Motor neuron (in vitro differentiated cells): ENCODE data around the gene MEIOB. TPM values are rescaled to one million over a fixed set of nuclear protein-coding genes. Genes with fewer than 3 reads are reported as not detected.
A peak's percentile ranks its signal among the peaks of the same experiment; 100 is the strongest.

ENCODE experiments used
- ATAC-seq, 8 experiments: fragments of 200-7000 bp; cut with Tn5 transposase; replicated peaks in 6 of 8; 2 replicates each; pipeline ENCODE4 v1.8.0; 2021; ENCODE audit warnings: mild to moderate bottlenecking in 8 of 8, moderate library complexity in 8 of 8
- H3K27ac ChIP-seq, 2 donors: fragments of 250-450 bp; sonication (Bioruptor Pico); 2 replicates each; pipeline ENCODE4 v1.9.0; 2021; ENCODE audit warnings: antibody characterized with exemption in 2 of 2, mild to moderate bottlenecking in 2 of 2, moderate library complexity in 1 of 2
- H3K4me1 ChIP-seq, 2 donors: fragments of 250-450 bp; sonication (Bioruptor Pico); replicated peaks in 1 of 2; 2 replicates each; pipeline ENCODE4 v1.6.1; 2021; ENCODE audit warnings: antibody characterized with exemption in 2 of 2, mild to moderate bottlenecking in 2 of 2, moderate library complexity in 1 of 2
- H3K4me3 ChIP-seq, 5 donors: fragments of 250-450 bp; sonication (Bioruptor Pico); 2 replicates each; pipeline ENCODE4 v1.9.0; 2021; ENCODE audit warnings: antibody characterized with exemption in 5 of 5, mild to moderate bottlenecking in 5 of 5, moderate library complexity in 4 of 5
- WGBS, 10 experiments: fragments of 450-650 bp; shearing (Covaris generic); methylation state at CpG; one replicate each; pipeline ENCODE4 v1.0.0; 2022; 5-methylcytosine and 5-hydroxymethylcytosine counted together
- in situ Hi-C, 9 experiments: fragments of 400-800 bp; cut with MboI; loops; one replicate each; pipeline ENCODE4 v1.15.0; 2021; ENCODE audit warnings: low sequenced_read_pairs in 9 of 9, low pct_unique_long_range_greater_than_20kb in 2 of 9; ENCODE audit not compliant: unreplicated experiment in 9 of 9
- total RNA-seq, 8 experiments: library from RNA; unstranded; fragments of 300-600 nt; gene quantifications; 2 replicates each; pipeline versions ENCODE4 v1.2.3 to v1.2.4, GENCODE V29; 2022

MEIOB gene
- total RNA-seq, 8 experiments from 2014 or later, result 0.05 to 2.8 (median 0.78) TPM; not detected in 1

DNA sequence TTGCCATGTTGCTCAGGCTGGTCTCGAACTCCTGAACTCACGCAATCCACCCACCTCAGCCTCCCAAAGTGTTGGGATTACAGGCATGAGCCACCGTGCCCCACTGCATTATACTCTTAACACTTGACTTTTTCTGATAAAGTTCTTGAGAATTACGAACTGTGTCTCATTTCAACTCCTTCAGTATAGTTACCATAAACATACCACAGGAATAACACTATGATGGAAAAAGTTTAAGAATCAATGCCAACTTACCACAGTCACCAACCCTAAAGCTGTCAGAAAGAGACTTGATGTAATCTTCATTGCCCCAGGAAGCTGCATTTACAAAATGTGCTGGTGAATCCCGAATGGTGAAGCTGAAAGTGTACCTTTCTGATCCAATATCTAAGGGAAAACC is 10.2 kb downstream of the MEIOB start:
- WGBS, 10 experiments, result 42 to 94% (median 69%) methylated on average over 2 to 5 of the region's 5 CpGs; no CpG with 5 or more reads in 1 of the 10 experiments
- H3K4me1 ChIP-seq, result no peaks in the 10 kb centered on the region
- H3K4me3 ChIP-seq, result no peak overlapping the region
- ATAC-seq, result no peak
- in situ Hi-C loops, result loop anchor here in 1 of 9 experiments (10.0 kb wide), 1 partner anchor 63 kb away; no protein-coding TSS in a partner anchor
- no peak overlapping the region for H3K27ac ChIP-seq

DNA sequence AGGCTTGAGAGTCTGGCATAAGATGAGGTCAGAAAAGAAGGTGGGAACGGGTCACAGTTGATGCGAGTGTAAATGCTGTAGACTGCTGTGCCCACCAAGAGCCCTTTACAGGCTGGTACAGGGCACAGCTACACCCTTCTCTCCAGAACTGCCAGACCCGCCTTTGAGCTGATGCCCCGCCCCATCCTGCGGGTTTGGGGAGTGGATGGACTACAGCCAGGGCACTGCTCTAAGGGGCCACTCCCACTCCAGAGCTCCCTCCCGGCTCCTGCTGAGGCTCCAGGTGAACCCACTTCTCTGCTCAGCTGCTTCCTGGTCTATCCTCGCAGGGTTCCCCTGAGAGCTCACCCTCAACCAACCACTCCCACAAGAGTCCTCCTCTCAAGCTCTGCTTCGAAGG is 12.3 kb downstream of the MEIOB start:
- WGBS, 10 experiments, result 17 to 100% (median 57%) methylated on average over 1 to 5 of the region's 8 CpGs; no CpG with 5 or more reads in 2 of the 10 experiments
- H3K4me1 ChIP-seq, result no peaks in the 10 kb centered on the region
- H3K27ac ChIP-seq, result no peak overlapping the region
- in situ Hi-C loops, result loop anchor here in 1 of 9 experiments (10.0 kb wide), 1 partner anchor 65 kb away; no protein-coding TSS in a partner anchor
- no peak overlapping the region for H3K4me3 ChIP-seq
- no peak for ATAC-seq

DNA sequence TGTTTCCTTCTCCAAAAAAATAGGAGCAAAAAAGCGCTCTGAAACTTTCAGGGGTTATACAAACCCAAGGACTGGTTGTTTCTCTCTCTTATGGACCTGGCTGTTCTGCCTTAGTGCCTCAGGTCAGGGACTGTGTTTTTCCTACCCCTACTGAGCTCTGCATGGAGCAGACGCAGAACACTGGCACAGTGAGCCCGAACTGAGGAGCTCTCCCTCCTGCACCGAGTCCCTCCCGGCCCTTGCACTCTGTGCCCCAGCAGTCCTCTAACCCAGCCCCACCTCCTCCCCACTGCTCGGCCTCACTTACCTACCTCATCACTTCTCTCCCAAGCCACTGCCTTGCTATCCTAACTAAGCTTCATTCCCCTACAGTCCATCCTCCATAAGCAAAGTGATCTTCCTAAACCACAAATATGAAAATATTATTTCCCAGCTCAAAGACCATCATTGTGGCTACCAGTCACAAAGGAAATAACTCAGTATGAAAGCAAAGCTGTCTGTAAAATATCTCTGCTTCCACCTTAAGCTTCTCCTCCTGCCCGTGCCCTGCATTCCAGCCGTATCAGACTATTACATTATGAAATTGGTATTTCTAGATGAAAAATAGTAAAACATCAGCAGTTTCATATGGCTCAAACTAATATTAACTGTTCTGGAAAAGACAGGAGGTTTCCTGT is 13.6 kb downstream of the MEIOB start:
- 0 to 61% (median 44%) methylated on average over 1 to 5 of the region's 8 CpGs; no CpG with 5 or more reads in 3 of the 10 experiments for WGBS, 10 experiments
- in situ Hi-C loops, result no loop called here

DNA sequence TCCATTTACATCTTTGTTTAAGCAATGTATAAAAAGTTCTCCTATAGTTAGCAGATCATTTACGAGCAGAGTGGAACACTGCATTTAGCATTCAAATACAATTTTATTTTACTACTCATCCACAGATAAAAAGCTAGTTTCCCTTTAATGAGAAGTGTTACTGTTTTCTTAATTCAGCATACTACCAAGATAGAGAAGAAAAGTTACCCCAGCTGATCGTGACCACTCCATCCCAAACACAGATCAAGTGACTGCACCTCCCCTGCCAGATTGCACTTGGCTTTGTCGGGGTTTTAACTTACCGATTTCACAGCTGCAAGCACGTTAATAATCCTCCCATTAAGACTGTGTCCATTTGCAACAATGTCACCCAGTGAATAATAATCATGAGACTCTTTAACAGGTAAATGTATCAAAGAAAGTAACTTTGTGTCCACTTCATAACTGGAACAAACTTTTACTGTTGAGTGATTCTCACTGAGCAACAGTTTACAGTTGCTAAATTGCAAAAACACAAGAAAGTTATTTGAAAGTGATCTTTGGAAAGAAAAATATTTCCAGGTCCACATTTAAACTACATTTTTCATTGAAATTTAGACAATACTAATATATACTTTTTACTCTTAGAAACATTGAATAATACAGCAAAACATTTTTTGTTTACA is 14.4 kb downstream of the MEIOB start:
- ATAC-seq, result no peak
- Histone ChIP-seq H3K4me1 (no peaks in the 10 kb centered on the region), H3K27ac (no peak overlapping the region), H3K4me3 (no peak overlapping the region)
- 16 to 80% (median 41%) methylated on average over 1 to 5 of the region's 5 CpGs; no CpG with 5 or more reads in 1 of the 10 experiments for WGBS, 10 experiments
- in situ Hi-C loops, result no loop called here

More for the DNA sequence above, 13.6 kb downstream of the MEIOB start:
- ATAC-seq, result no peak
- no peak overlapping the region for H3K4me3 ChIP-seq
- H3K27ac ChIP-seq, result no peak overlapping the region
- no peaks in the 10 kb centered on the region for H3K4me1 ChIP-seq

DNA sequence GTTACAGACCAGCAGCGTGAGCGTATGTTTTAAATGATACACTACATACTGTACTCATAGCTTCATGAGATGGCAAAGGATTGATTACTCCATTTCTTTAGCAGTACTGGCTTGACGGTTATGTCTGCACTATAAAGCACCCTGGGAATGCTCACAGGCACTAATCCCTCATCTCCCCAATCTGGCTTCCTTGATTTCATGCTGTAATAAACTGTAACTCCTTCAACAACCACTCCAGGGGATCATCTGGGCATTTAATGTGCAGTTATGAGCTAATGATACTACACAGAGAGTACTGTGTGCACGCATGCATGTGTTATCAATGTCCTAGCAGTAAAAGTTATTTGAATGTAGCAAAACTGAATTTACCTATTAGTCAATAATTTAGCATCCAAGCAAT is 20.2 kb downstream of the MEIOB start:
- H3K27ac ChIP-seq, result no peak overlapping the region
- H3K4me1 ChIP-seq, result no peaks in the 10 kb centered on the region
- no peak overlapping the region for H3K4me3 ChIP-seq
- no peak for ATAC-seq
- WGBS, 10 experiments, result 25 to 100% (median 69%) methylated on average over 1 to 4 of the region's 4 CpGs
- in situ Hi-C loops, result no loop called here

DNA sequence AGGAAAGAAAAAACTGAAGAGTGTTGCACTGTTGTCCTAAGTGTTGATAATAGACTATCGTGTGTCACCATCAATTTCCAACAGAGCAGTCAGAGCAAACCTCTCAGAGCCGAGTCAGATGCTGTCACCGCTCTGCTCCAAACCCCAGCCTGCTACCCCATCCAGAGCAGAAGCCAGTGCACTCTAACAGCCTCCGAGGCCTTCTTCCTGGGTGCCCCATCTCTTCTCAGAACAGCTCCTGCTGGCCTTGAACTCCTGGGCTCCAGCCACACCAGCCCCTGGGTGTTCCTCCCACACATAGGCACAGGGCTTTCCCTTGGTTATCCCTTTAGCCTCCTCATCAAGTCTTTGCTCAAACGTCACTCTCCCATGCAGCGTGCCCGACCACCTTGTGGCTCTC is 21.0 kb downstream of the MEIOB start:
- in situ Hi-C loops, result no loop called here
- Histone ChIP-seq H3K4me3 (no peak overlapping the region), H3K4me1 (no peaks in the 10 kb centered on the region), H3K27ac (no peak overlapping the region)
- WGBS, 10 experiments, result 37 to 92% (median 74%) methylated on average over 1 to 6 of the region's 7 CpGs; no CpG with 5 or more reads in 1 of the 10 experiments
- no peak for ATAC-seq

DNA sequence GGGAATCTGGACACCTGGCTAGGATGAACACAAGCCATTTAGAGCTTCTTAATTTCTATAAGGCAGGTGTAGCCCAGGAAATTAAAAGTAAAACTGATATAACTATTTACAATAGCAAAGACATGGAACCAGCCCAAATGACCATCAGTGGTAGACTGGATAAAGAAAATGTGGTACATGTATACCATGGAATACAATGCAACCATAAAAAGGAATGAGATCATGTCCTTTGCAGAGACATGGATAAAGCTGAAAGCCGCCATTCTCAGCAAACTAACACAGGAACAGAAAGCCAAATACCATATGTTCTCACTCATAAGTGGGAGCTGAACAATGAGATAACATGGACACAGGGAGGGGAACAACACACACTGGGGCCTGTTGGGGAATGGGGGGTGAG is 25.5 kb downstream of the MEIOB start:
- WGBS, 10 experiments, result 0 to 100% (median 42%) methylated on average over 1 of the region's 1 CpG; no CpG with 5 or more reads in 5 of the 10 experiments
- H3K4me3 ChIP-seq, result no peak overlapping the region
- ATAC-seq, result no peak
- H3K27ac ChIP-seq, result no peak overlapping the region
- H3K4me1 ChIP-seq, result no peaks in the 10 kb centered on the region
- in situ Hi-C loops, result no loop called here

GRCh38 chr16:1845985-1846384 is 26.0 kb downstream of the MEIOB start:
- Histone ChIP-seq H3K4me1 (no peaks in the 10 kb centered on the region), H3K27ac (no peak overlapping the region), H3K4me3 (no peak overlapping the region)
- WGBS, 10 experiments, result 0 to 60% (median 33%) methylated on average over 1 to 4 of the region's 4 CpGs; no CpG with 5 or more reads in 3 of the 10 experiments
- peak in 2 of 8 experiments; percentile 31 to 41 for ATAC-seq
- in situ Hi-C loops, result no loop called here

DNA sequence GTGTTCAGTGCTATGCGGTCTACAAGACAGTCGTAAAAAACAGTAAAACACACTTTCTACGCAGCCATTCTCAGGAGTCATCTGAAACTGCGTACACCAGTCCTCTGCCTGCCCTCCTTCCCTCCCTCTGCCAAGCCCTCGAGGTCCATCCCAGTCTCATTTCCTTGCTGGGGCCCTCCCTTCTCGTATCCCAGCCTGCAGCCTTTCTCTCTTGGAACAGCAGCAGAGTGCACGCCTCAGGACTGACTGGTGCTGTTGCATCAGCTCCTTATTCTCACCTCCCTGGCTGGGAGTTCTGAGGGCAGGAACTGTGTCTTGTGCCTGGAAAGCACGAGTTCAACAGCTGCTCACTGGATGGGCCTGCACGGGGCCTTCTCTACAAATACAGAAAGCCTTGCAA is 32.4 kb downstream of the MEIOB start:
- Histone ChIP-seq H3K4me3 (no peak overlapping the region), H3K27ac (no peak overlapping the region), H3K4me1 (peaks cover 0 to 6% of the 10 kb centered on the region in 2 donors)
- peak; percentile 88 to 99 (median 96) for ATAC-seq
- in situ Hi-C loops, result no loop called here
- 5 to 81% (median 50%) methylated on average over 1 to 9 of the region's 9 CpGs for WGBS, 10 experiments

- ATAC-seq, result no peak
- in situ Hi-C loops, result no loop called here
- 42 to 100% (median 83%) methylated on average over 3 to 5 of the region's 5 CpGs for WGBS, 10 experiments
These were observed 37.9 kb downstream of the MEIOB start for GRCh38 chr16:1834096-1834495.

DNA sequence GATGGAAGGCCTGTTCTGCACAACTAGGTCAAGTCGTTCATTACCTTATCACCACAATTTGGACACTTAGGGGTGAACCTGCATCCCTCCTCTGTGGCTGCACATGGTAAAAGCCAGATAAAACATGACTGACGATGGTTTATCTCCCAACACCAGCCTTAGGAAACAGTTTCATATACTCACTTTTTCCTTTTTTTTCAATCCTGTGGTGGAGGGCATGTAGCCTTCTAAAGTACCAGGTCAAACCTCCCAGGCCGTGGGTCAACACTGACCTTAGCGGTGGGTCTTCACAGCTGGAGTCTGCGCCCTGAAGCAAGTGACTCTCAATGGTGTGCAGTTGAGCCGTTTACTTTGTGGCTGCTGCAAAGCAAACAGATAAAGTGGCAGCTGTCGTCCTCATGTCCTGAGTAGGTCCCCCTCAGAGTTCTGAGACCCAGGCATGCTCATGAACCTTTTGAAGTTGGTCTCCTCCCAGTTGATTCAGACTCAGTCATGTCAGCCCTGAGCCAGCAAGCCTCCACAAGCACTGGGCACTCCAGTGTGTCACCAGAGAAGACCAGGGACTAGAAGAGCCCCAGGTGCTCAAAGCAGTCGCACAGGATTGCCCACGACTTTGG is 39.0 kb downstream of the MEIOB start:
- Histone ChIP-seq H3K4me3 (no peak overlapping the region), H3K4me1 (peaks cover 11 to 17% of the 10 kb centered on the region in 2 donors), H3K27ac (no peak overlapping the region)
- WGBS, 10 experiments, result 14 to 93% (median 68%) methylated on average over 1 to 6 of the region's 9 CpGs; no CpG with 5 or more reads in 2 of the 10 experiments
- no peak for ATAC-seq
- in situ Hi-C loops, result no loop called here

More at GRCh38 chr16:1834096-1834495, 37.9 kb downstream of the MEIOB start:
- Histone ChIP-seq H3K4me3 (no peak overlapping the region), H3K4me1 (peaks cover 3 to 5% of the 10 kb centered on the region in 2 donors), H3K27ac (no peak overlapping the region)

DNA sequence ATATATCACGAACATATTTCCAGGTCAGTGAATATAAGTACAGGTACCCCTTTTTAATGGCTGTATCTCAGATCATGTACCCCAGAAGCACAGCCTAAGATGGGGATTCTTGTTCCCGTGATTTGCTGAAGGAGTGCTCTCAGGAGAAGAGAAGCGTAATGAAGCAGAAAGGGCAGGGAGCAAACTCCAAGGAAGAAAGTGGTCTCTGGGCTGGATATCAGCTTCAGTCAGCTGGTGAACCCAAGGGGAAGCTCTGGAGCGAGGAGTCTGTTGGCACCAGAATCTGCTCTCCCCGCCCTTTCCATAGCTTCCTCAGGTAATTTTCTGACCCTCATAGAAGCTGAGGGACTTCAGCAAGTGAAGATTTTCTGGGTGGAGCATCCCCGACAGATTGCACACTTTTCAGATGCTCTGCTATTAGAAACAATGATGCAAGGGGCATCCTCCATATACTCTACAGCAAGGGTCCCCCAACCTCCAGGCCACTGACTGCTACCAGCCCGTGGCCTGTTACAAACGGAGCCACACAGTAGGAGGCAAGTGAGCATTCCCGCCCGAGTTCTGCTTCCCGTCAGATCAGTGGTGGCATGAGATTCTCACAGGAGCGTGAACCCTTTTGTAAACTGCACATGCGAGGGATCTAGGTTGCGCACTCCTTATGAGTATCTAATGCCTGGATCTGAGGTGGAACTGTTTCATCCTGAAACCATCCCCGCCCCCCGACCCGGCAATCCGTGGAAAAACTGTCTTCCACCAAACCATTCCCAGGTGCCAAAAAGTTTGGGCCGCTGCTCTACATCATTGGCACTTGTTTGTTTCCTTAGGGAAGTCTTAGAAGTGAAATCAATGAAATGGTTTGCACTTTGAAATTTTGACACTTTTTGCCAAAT is 40.5 kb downstream of the MEIOB start:
- 67 to 100% (median 93%) methylated on average over 1 to 14 of the region's 19 CpGs; no CpG with 5 or more reads in 1 of the 10 experiments for WGBS, 10 experiments
- Histone ChIP-seq H3K27ac (no peak overlapping the region), H3K4me1 (peaks cover 15 to 19% of the 10 kb centered on the region in 2 donors), H3K4me3 (no peak overlapping the region)
- in situ Hi-C loops, result no loop called here
- ATAC-seq, result no peak
